Suprapubic skin (tissue), 3 donors: Measurements from ENCODE around the gene SLCO1B1.

Experiments
- CTCF ChIP-seq, 2 donors: fragments of 200-600 bp in 1 of 2; fragments of 450-650 bp in 1 of 2; sonication (generic) in 1 of 2; IDR thresholded peaks; one replicate each; pipeline ENCODE4 v1.5.1; 2016 to 2019; ENCODE audit warnings: antibody characterized with exemption in 2 of 2, mild to moderate bottlenecking in 1 of 2, moderate library complexity in 1 of 2
- POLR2AphosphoS5 ChIP-seq, 3 donors: sonication (generic); formaldehyde crosslinking; IDR thresholded peaks; one replicate each; pipeline ENCODE4 v1.6.1; 2017; ENCODE audit warnings: antibody characterized with exemption in 3 of 3

GRCh38 chr12:21234395-21234794 lies 103.4 kb downstream of the SLCO1B1 start:
- TF ChIP-seq CTCF (IDR thresholded peaks at IDR 0.05) (no peak), POLR2AphosphoS5 (IDR thresholded peaks at IDR 0.05) (no peak)
